CD1c-positive myeloid dendritic cell (primary cell): ENCODE data around the gene HIKESHI.
"Not testable (repeated sequence)": the region's sequence is repeated elsewhere in the genome, so short reads cannot be mapped to it uniquely, and the experiment has no call there.

Experiments
- DNase-seq: peaks from one replicate; pipeline ENCODE4 v3.0.0-alpha.2; 2016; ENCODE audit errors: extremely low spot score

The HIKESHI gene

GRCh38 chr11:86292912-86293616 is 9.0 kb upstream of the HIKESHI start:
- no peak for DNase-seq

GRCh38 chr11:86294026-86294425 is 8.0 kb upstream of the HIKESHI start:
- DNase-seq: no peak

GRCh38 chr11:86301742-86302091 is 323 bp upstream of the HIKESHI start:
- DNase-seq: no peak

GRCh38 chr11:86303257-86303656 is 1.2 kb downstream of the HIKESHI start:
- DNase-seq: no peak

- DNase-seq: not testable (repeated sequence)
Measured at GRCh38 chr11:86308710-86309109, 6.7 kb downstream of the HIKESHI start.

GRCh38 chr11:86313793-86314192 is 11.8 kb downstream of the HIKESHI start:
- no peak for DNase-seq

- DNase-seq: no peak
Measured at GRCh38 chr11:86314636-86315035, 12.6 kb downstream of the HIKESHI start.

GRCh38 chr11:86335131-86335767 is 33.2 kb downstream of the HIKESHI start:
- no peak for DNase-seq

GRCh38 chr11:86337227-86337626 is 35.2 kb downstream of the HIKESHI start:
- no peak for DNase-seq

- no peak for DNase-seq
Measured at GRCh38 chr11:86341382-86341781, 39.3 kb downstream of the HIKESHI start.

GRCh38 chr11:86346513-86346912 is 44.5 kb downstream of the HIKESHI start:
- DNase-seq: no peak

GRCh38 chr11:86355256-86355655 is 53.2 kb downstream of the HIKESHI start:
- DNase-seq: no peak

GRCh38 chr11:86357412-86357811 is 55.4 kb downstream of the HIKESHI start:
- DNase-seq: not testable (repeated sequence)

- DNase-seq: no peak
Measured at GRCh38 chr11:86358720-86359119, 56.7 kb downstream of the HIKESHI start.

- DNase-seq: no peak
Measured at GRCh38 chr11:86360775-86361395, 58.8 kb downstream of the HIKESHI start.

GRCh38 chr11:86363424-86363823 is 61.4 kb downstream of the HIKESHI start:
- no peak for DNase-seq

- DNase-seq: no peak
Measured at GRCh38 chr11:86365546-86365945, 63.5 kb downstream of the HIKESHI start.

- no peak for DNase-seq
Measured at GRCh38 chr11:86369668-86370067, 67.6 kb downstream of the HIKESHI start.

GRCh38 chr11:86370171-86370570 is 68.1 kb downstream of the HIKESHI start:
- no peak for DNase-seq

GRCh38 chr11:86370922-86371594 is 69.0 kb downstream of the HIKESHI start:
- DNase-seq: no peak

- no peak for DNase-seq
Measured at GRCh38 chr11:86372041-86372440, 70.0 kb downstream of the HIKESHI start.

- no peak for DNase-seq
Measured at GRCh38 chr11:86372586-86372985, 70.5 kb downstream of the HIKESHI start.

GRCh38 chr11:86374069-86374468 is 72.0 kb downstream of the HIKESHI start:
- no peak for DNase-seq
